Endometrial microvascular endothelial cells (primary cell): Measurements from ENCODE around the gene GNAT3. TPM values are rescaled to one million over a fixed set of nuclear protein-coding genes. Genes with fewer than 3 reads are reported as not detected.

ENCODE experiments used
- in situ Hi-C: cut with HindIII; loops from 2 replicates; pipeline ENCODE4 v1.10.0; 2017; ENCODE audit warnings: low sequenced_read_pairs, low pct_unique_long_range_greater_than_20kb; ENCODE audit errors: inconsistent ontology term
- total RNA-seq: library from RNA; depleted of rRNA; stranded (reverse); fragments of >200 nt; gene quantifications from one replicate; pipeline ENCODE4 v1.2.3, GENCODE V29; 2015; ENCODE audit errors: inconsistent ontology term

GNAT3 gene
- not detected for total RNA-seq

- in situ Hi-C loops, result no loop called here
These were observed at the start of gene GNAT3 for GRCh38 chr7:80511964-80512363. TSS of gene GNAT3 (minus strand) at chr7:80512064. CDS start at chr7:80511926, 138 bp downstream.

GRCh38 chr7:80558116-80558515 is 46.3 kb upstream of the GNAT3 start:
- in situ Hi-C loops, result no loop called here

GRCh38 chr7:80552031-80552694 is 40.3 kb upstream of the GNAT3 start:
- in situ Hi-C loops, result no loop called here

- in situ Hi-C loops, result no loop called here
These were observed 38.1 kb upstream of the GNAT3 start for GRCh38 chr7:80550005-80550404.

GRCh38 chr7:80548840-80549530 is 37.1 kb upstream of the GNAT3 start:
- in situ Hi-C loops, result no loop called here

DNA sequence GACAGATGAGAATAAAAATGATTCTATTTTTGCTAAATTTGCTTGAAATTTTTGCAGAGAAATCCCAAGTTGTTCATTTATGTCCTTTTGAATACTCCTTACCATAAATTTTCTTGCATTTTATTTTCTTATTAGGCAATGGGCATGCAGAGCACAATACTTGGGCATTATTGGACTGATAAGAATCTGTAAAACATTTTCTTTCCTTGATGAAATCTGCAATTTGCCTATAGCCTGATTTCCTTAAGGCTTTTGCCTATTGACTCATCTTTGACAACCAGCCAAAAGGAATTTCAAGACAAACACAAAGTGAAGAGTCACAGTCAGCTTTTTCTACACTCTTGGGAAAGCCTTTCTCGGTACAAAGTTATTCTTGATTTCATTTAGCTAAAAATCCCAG is 30.5 kb upstream of the GNAT3 start:
- in situ Hi-C loops, result no loop called here

DNA sequence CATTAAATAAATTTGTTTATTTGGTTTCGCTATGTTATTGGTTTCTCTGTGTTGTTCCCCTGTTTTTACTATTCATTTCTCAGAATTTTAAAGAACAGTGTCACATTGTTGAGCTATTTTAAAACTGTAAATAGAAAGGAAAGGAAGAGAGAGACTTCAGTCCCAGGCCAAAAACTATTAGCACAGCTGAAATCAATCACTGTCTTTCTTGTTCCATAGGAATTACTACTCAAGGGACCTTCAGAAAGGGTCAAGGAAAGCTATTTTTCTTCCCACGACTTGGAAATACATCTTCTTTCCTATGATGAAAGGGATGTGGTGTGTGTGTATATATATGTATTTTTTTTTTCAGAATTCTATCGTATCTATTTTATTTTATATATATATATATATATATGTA is 29.0 kb upstream of the GNAT3 start:
- in situ Hi-C loops, result no loop called here

- in situ Hi-C loops, result no loop called here
These were observed 25.2 kb upstream of the GNAT3 start for GRCh38 chr7:80537091-80537490.

DNA sequence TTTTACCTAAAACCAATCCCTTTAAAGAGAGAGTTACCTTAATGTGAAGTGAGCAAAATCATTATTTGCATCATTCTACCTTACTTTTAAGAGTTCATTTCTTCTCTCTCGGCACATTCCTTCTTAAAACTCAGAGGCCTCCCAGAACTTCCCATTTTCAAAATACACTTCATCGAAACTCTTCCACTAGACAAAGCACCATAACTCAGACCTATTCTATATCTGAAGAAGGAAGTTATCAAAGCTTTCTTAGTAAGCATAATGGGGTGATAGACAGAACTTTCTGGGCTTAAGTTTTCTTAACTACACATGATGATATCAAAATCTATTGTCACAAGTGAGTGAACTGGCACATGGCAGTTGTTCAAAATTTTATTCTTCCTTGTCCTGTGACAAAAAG is 24.6 kb upstream of the GNAT3 start:
- in situ Hi-C loops, result no loop called here

GRCh38 chr7:80533287-80533686 is 21.4 kb upstream of the GNAT3 start:
- in situ Hi-C loops, result no loop called here

GRCh38 chr7:80532153-80532552 is 20.3 kb upstream of the GNAT3 start:
- in situ Hi-C loops, result no loop called here

DNA sequence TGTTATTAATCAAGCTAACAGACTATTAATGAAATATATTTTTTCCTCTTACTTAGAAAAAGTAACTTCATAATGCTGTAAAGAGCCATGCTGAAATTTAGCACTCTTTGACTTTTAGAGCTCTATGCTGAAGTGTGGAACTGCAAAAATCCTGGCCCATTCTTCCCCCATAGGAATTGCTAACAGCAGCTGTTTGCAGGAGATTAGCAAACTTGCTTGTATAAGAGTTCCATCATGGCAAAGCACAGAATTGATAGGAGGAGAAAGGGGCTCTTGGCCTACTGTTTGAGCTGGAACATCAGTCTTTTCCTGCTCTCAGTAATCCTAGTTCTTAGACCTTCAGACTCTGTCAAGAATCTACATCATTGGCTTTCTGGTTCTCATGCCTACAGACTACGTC is 18.3 kb upstream of the GNAT3 start:
- in situ Hi-C loops, result no loop called here

GRCh38 chr7:80529362-80529761 is 17.5 kb upstream of the GNAT3 start:
- in situ Hi-C loops, result no loop called here

- in situ Hi-C loops, result no loop called here
These were observed 16.8 kb upstream of the GNAT3 start for GRCh38 chr7:80528689-80529088.

DNA sequence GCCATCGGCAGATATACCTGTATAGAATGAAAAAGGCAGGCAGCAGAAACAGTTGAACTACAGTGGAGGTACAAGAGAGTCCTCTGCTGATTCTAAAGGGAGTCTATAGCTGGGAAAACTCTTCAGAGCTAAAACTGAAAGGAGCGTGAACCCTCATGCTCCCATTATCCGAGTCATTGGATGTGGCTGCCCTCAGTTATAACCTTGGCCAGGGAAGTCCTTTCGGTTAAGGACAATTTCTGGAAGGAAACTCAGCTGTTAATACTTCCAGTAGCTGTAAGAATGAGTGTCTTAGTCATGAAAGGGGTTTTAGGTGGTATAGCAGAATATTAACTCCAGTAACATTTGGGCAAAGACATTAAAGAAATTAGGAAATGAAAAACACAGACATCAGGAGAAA is 14.6 kb upstream of the GNAT3 start:
- in situ Hi-C loops, result no loop called here

DNA sequence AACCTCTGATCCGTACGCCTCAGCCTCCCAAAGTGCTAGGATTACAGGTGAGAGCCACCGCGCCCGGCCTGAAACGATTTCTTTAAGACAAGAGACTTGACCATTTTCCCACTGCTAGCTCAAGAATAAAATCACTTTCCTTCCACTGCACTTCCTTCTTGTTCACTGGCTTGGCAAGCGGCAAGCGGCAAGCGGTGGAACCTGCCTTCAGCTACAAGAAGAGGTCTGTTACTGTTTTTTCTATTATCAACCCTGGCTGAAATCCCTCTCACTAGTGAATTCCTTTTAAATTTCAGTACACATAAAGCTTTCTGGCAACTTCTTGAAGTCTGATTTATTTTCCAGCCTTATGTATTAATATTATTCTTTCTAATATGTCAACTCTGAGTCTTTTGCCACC is 12.8 kb upstream of the GNAT3 start:
- in situ Hi-C loops, result no loop called here

GRCh38 chr7:80521809-80522208 is 9.9 kb upstream of the GNAT3 start:
- in situ Hi-C loops, result no loop called here

GRCh38 chr7:80520199-80520598 is 8.3 kb upstream of the GNAT3 start:
- in situ Hi-C loops, result no loop called here

GRCh38 chr7:80517282-80517747 is 5.5 kb upstream of the GNAT3 start:
- in situ Hi-C loops, result no loop called here

- in situ Hi-C loops, result no loop called here
These were observed 3.4 kb upstream of the GNAT3 start for GRCh38 chr7:80515298-80515697.

DNA sequence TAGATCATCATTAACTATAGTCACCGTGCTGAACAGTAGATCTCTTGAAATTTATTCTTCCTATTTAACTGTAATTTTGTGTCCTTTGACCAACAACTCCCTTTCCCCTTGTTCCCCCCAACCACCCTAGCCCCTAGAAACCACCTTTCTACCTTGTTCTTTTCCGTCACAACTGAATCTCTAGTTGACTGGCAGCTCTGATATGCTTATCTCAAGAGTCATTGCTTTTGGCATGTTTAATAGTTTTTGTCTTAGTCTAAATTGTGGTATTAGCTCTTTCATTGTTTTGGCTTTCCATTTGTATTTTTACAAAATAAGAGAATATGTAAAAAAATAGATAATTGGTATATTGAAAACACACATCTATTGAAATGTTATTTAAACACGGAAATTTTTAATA is 1.8 kb downstream of the GNAT3 start:
- in situ Hi-C loops, result no loop called here
